Activated naive CD8-positive, alpha-beta T cell treated with anti-CD3 and anti-CD28 coated beads, Interleukin-2, amount 10 ng/mL, durations not matched to agents 7 days and 5 days (primary cell): ENCODE measurements around the gene C6orf89. TPM values are rescaled to one million over a fixed set of nuclear protein-coding genes. Genes with fewer than 3 reads are reported as not detected.

ENCODE experiments used
- ATAC-seq: fragments of 150-1000 bp; cut with Tn5 transposase; one replicate; pipeline ENCODE4 v1.10.0; 2021; ENCODE audit warnings: low read depth, moderate library complexity
- POLR2A ChIA-PET: fragments of 350-600 bp; sonication (Branson Sonifier 250); formaldehyde crosslinking; loops from one replicate; lab custom pipeline; 2021; ENCODE audit warnings: antibody characterized with exemption; lab: Charles Lee
- DNase-seq: peaks from one replicate; pipeline ENCODE4 v3.0.0; 2021
- H3K27ac Mint-ChIP-seq: one replicate; pipeline ENCODE4 v1.8.0; 2022; ENCODE audit warnings: mild to moderate bottlenecking, mixed read lengths
- H3K27me3 Mint-ChIP-seq: one replicate; pipeline ENCODE4 v1.8.0; 2022; ENCODE audit warnings: mild to moderate bottlenecking, moderate library complexity, mixed read lengths
- H3K36me3 Mint-ChIP-seq: one replicate; pipeline ENCODE4 v1.8.0; 2021; ENCODE audit warnings: mild to moderate bottlenecking, mixed read lengths
- H3K4me1 Mint-ChIP-seq: one replicate; pipeline ENCODE4 v1.8.0; 2021; ENCODE audit warnings: mixed read lengths
- H3K4me3 Mint-ChIP-seq: one replicate; pipeline ENCODE4 v1.8.0; 2022; ENCODE audit warnings: mild to moderate bottlenecking, moderate library complexity, mixed read lengths
- H3K9me3 Mint-ChIP-seq: one replicate; pipeline ENCODE4 v1.8.0; 2021; ENCODE audit warnings: mixed read lengths
- total RNA-seq, 2 experiments: library from RNA; stranded (reverse); gene quantifications; one replicate each; pipeline ENCODE4 v1.2.3, GENCODE V29; 2021

The C6orf89 gene
- total RNA-seq, 2 experiments from 2014 or later, result 45.3 to 46.0 TPM

DNA sequence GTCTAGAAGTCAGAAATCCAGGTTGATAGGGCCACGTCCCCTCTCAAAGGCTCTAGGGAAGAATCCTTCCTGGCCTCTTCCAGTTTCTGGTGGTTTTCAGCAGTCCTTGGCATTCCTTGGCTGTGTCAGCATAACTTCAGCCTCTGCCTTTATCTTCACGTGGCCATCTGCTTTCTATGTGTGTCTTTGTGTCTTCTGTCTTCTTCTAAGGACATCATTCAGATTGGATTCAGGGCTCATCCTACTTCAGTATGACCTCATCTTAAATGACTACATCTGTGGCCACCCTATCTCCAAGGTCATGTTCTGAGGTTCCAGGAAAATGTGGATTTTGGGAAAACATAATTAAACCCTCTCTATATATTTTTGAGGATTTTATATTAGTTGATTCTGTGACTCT, 23.0 kb downstream of the C6orf89 start:
- no peak for DNase-seq
- peaks cover 29% of the 10 kb centered on the region for H3K4me1 Mint-ChIP-seq
- POLR2A ChIA-PET, result no interaction called here

GRCh38 chr6:36912030-36912454, 26.3 kb downstream of the C6orf89 start:
- POLR2A ChIA-PET, result interaction anchor here (0.6 to 1.8 kb wide), 5 partner anchors 25 to 143 kb away, joined by 3 to 4 read pairs (median 3); partner anchors contain the start of gene PI16
- H3K36me3 Mint-ChIP-seq, result peaks cover 29% of the 10 kb centered on the region
- peaks cover 32% of the 10 kb centered on the region for H3K4me1 Mint-ChIP-seq
- peak overlapping the region; percentile 86 for H3K27ac Mint-ChIP-seq
- no peaks in the 10 kb centered on the region for H3K9me3 Mint-ChIP-seq
- DNase-seq (no peak), ATAC-seq (peak; percentile 38)
- H3K27me3 Mint-ChIP-seq, result no peaks in the 10 kb centered on the region
- peak overlapping the region; percentile 84 for H3K4me3 Mint-ChIP-seq

More for the DNA sequence above, 23.0 kb downstream of the C6orf89 start:
- Mint-ChIP-seq H3K36me3 (peaks cover 25% of the 10 kb centered on the region), H3K4me3 (no peak overlapping the region), H3K27me3 (no peaks in the 10 kb centered on the region), H3K27ac (no peak overlapping the region), H3K9me3 (no peaks in the 10 kb centered on the region)
- ATAC-seq, result no peak

GRCh38 chr6:36912586-36912985, 26.8 kb downstream of the C6orf89 start:
- Mint-ChIP-seq H3K27me3 (no peaks in the 10 kb centered on the region), H3K4me1 (peaks cover 32% of the 10 kb centered on the region), H3K27ac (peak overlapping the region; percentile 86), H3K36me3 (peaks cover 29% of the 10 kb centered on the region), H3K4me3 (peak overlapping the region; percentile 84), H3K9me3 (no peaks in the 10 kb centered on the region)
- DNase-seq, result peak; percentile 44
- POLR2A ChIA-PET, result interaction anchor here (0.6 to 1.8 kb wide), 6 partner anchors 25 to 143 kb away, joined by 3 to 4 read pairs (median 3); partner anchors contain the start of genes MTCH1 and PI16
- ATAC-seq, result peak; percentile 89

GRCh38 chr6:36913082-36913481, 27.3 kb downstream of the C6orf89 start:
- Mint-ChIP-seq H3K4me1 (peaks cover 31% of the 10 kb centered on the region), H3K27me3 (no peaks in the 10 kb centered on the region), H3K36me3 (peaks cover 29% of the 10 kb centered on the region), H3K27ac (peak overlapping the region; percentile 86), H3K4me3 (peak overlapping the region; percentile 84), H3K9me3 (no peaks in the 10 kb centered on the region)
- ATAC-seq, result no peak
- DNase-seq, result no peak
- POLR2A ChIA-PET, result interaction anchor here (0.8 to 1.8 kb wide), 5 partner anchors 13 to 105 kb away, joined by 3 to 4 read pairs (median 3); partner anchors contain the start of gene MTCH1

DNA sequence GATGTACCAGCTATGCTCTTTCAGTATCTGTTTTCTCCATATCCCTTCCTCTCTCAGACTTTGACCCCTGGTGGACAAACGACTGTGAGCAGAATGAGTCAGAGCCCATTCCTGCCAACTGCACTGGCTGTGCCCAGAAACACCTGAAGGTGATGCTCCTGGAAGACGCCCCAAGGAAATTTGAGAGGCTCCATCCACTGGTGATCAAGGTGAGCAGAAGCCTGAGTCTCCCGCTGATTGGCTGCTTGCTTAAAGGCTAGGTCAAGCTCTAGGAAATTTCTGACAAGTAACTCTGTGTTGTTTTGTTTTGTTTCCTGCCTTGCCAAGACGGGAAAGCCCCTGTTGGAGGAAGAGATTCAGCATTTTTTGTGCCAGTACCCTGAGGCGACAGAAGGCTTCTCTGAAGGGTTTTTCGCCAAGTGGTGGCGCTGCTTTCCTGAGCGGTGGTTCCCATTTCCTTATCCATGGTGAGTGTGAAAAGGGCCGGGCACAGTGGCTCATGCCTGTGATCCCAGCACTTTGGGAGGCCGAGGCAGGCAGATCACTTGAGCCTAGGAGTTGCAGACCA, 28.6 kb downstream of the C6orf89 start:
- H3K27me3 Mint-ChIP-seq, result no peaks in the 10 kb centered on the region
- peaks cover 30% of the 10 kb centered on the region for H3K4me1 Mint-ChIP-seq
- H3K36me3 Mint-ChIP-seq, result peaks cover 29% of the 10 kb centered on the region
- ATAC-seq (no peak), DNase-seq (no peak)
- H3K9me3 Mint-ChIP-seq, result no peaks in the 10 kb centered on the region
- POLR2A ChIA-PET, result interaction anchor here (1.1 kb wide), 1 partner anchor 12 kb away, joined by 3 read pairs; no protein-coding TSS in a partner anchor
- no peak overlapping the region for H3K4me3 Mint-ChIP-seq
- peak overlapping the region; percentile 7 for H3K27ac Mint-ChIP-seq

DNA sequence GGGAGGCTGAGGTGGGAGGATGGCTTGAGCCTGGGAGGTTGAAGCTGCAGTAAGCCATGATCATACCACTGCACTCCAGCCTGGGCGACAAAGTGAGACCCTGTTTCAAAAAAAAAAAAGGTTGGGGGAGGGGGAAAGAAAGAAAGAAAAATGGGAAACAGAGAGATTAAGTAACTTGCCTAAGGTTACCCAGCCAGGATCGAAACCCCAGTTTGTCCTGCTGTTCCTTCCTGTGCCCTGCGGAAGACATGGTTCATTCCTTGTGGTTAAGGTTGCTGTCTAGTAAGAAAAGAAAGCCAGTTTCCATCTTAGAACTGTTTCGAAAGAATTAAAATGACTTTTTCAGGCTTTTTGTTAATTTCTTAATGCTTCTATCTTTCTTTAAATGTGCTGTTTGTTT, 29.8 kb downstream of the C6orf89 start:
- Mint-ChIP-seq H3K4me1 (peaks cover 30% of the 10 kb centered on the region), H3K27ac (no peak overlapping the region), H3K27me3 (no peaks in the 10 kb centered on the region), H3K4me3 (no peak overlapping the region), H3K36me3 (peaks cover 30% of the 10 kb centered on the region), H3K9me3 (no peaks in the 10 kb centered on the region)
- POLR2A ChIA-PET, result interaction anchor here (1.1 kb wide), 1 partner anchor 261 kb away, joined by 3 read pairs; no protein-coding TSS in a partner anchor
- DNase-seq (no peak), ATAC-seq (no peak)

- POLR2A ChIA-PET, result interaction anchor here (1.1 kb wide), 1 partner anchor 260 kb away, joined by 3 read pairs; no protein-coding TSS in a partner anchor
Measured at GRCh38 chr6:36916126-36916525, 30.4 kb downstream of the C6orf89 start.

DNA sequence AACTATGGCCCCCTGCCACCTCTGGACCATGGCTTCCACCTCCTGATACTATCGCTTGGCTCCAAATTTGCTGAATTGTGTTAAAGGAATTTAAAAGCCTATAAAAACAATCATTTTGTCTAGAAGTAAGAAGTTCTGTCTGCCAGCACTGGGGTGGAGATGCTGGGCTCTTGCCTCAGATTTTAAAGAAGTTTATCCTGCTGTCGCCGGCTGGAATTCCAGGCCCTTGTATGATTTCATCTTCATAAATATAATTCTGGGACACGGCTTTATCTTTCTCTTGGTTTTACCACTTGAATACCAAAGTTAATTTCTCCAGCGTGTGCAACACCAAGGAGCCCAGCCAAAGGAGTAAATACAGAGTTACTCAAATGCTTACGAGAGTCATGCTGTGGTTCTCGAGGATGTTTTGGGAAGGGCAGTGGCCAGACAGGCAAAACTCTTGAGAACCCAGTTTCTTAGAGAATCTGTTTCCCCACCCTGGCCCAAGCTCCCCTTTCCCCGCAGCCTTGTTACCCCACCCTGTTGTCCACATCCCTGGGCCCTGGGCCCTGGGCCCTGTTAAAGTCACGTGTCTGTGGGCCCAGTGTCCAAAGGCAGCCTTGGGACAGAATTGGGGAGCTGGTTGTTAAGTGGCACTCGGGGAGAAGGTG, 31.9 kb downstream of the C6orf89 start:
- ATAC-seq, result no peak
- Mint-ChIP-seq H3K36me3 (peaks cover 25% of the 10 kb centered on the region), H3K27ac (no peak overlapping the region)

More at GRCh38 chr6:36916126-36916525, 30.4 kb downstream of the C6orf89 start:
- DNase-seq (no peak), ATAC-seq (no peak)
- H3K9me3 Mint-ChIP-seq, result no peaks in the 10 kb centered on the region
- peaks cover 31% of the 10 kb centered on the region for H3K36me3 Mint-ChIP-seq
- no peak overlapping the region for H3K4me3 Mint-ChIP-seq
- peak overlapping the region; percentile 8 for H3K27ac Mint-ChIP-seq
- H3K27me3 Mint-ChIP-seq, result no peaks in the 10 kb centered on the region
- H3K4me1 Mint-ChIP-seq, result peaks cover 26% of the 10 kb centered on the region

GRCh38 chr6:36920049-36920448, 34.3 kb downstream of the C6orf89 start:
- Mint-ChIP-seq H3K4me3 (no peak overlapping the region), H3K27me3 (no peaks in the 10 kb centered on the region), H3K9me3 (no peaks in the 10 kb centered on the region), H3K27ac (no peak overlapping the region), H3K4me1 (peaks cover 7% of the 10 kb centered on the region), H3K36me3 (peaks cover 15% of the 10 kb centered on the region)
- POLR2A ChIA-PET, result no interaction called here
- ATAC-seq (no peak), DNase-seq (no peak)

More for the DNA sequence above, 31.9 kb downstream of the C6orf89 start:
- no peak overlapping the region for H3K4me3 Mint-ChIP-seq
- DNase-seq, result no peak
- H3K4me1 Mint-ChIP-seq, result peaks cover 14% of the 10 kb centered on the region
- POLR2A ChIA-PET, result no interaction called here
- no peaks in the 10 kb centered on the region for H3K9me3 Mint-ChIP-seq
- H3K27me3 Mint-ChIP-seq, result no peaks in the 10 kb centered on the region

DNA sequence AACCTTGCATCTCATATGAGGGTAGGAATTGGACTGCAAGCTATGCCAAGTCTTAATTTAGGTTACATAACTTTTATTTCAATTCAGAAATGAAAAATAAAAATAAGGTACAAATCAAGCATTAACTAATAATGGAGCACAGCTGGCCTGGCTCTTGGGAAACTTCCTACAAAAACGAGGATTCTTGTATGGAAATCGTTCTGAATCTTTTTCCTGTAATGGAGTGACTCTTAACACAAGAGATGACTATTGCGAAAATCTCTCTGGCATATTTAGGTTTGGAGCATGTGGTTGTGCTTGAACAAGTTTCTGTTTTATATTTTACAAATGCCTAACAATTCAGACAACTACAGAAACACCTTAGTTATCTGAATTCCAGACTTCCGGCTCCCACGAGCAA, 34.8 kb downstream of the C6orf89 start:
- Mint-ChIP-seq H3K36me3 (peaks cover 15% of the 10 kb centered on the region), H3K27ac (no peak overlapping the region), H3K4me1 (peaks cover 12% of the 10 kb centered on the region), H3K27me3 (no peaks in the 10 kb centered on the region), H3K4me3 (no peak overlapping the region), H3K9me3 (no peaks in the 10 kb centered on the region)
- DNase-seq, result no peak
- POLR2A ChIA-PET, result no interaction called here
- no peak for ATAC-seq

DNA sequence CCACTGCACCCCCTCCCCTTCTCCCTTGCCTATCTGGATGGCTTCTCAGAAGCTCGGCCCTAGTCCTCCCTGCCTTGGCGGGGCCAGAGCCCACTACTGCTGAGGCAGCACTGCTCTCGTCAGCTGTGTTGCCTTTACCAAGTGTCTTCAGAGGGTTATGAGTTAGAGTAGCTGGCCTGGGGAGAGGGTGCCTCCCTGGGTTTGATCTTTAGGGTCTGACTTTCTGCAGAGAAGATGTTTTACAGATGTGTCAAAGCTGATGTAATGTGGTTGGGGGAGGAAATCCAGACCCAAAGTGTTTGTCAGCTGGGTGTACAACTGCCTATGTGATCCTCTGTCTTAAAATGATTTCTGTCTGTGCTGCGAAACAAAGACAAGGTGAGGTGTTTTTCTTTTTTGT, 38.4 kb downstream of the C6orf89 start:
- peak overlapping the region; percentile 3 for H3K27ac Mint-ChIP-seq
- peaks cover 17% of the 10 kb centered on the region for H3K4me1 Mint-ChIP-seq
- no peaks in the 10 kb centered on the region for H3K9me3 Mint-ChIP-seq
- ATAC-seq, result peak; percentile 65
- no peak for DNase-seq
- no peak overlapping the region for H3K4me3 Mint-ChIP-seq
- H3K27me3 Mint-ChIP-seq, result no peaks in the 10 kb centered on the region
- H3K36me3 Mint-ChIP-seq, result peaks cover 12% of the 10 kb centered on the region
- POLR2A ChIA-PET, result interaction anchor here (1.2 to 1.4 kb wide), 2 partner anchors 13 to 62 kb away, joined by 3 read pairs; partner anchors contain the start of gene MTCH1

DNA sequence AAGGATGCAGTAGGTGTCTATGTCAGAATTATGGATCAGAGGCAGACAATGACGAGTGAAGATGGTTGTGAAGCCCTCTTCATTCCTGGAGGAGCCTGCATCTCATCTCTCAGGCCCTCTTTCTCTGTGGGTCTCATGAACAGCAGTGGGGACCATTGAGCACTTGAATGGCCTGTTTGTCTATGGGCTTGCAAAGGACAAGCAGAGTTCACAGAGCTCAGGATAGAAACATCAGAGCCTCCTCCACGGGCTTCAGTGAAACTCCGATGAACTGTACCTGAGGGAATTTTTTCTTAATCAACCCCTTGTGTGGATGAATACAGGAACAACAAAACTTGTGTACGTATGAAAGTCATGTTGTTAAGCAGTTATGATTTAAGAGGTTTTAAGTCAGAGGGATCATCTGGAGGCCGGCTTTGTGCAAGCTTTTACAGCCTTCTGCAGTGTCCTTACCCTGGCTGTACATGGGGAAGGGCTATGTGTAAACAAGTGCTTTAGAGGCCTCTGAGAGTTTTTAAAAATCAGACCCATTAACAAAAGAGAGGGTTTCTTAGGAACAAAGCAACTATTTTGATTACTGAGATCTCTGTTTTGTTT, 39.1 kb downstream of the C6orf89 start:
- POLR2A ChIA-PET, result interaction anchor here (1.2 to 1.4 kb wide), 2 partner anchors 12 to 61 kb away, joined by 3 to 4 read pairs; partner anchors contain the start of gene MTCH1
- H3K4me3 Mint-ChIP-seq, result no peak overlapping the region
- no peaks in the 10 kb centered on the region for H3K9me3 Mint-ChIP-seq
- peaks cover 10% of the 10 kb centered on the region for H3K36me3 Mint-ChIP-seq
- ATAC-seq, result no peak
- H3K4me1 Mint-ChIP-seq, result peaks cover 17% of the 10 kb centered on the region
- no peaks in the 10 kb centered on the region for H3K27me3 Mint-ChIP-seq
- no peak for DNase-seq
- H3K27ac Mint-ChIP-seq, result no peak overlapping the region

- POLR2A ChIA-PET, result interaction anchor here (0.6 to 1.2 kb wide), 3 partner anchors 12 to 60 kb away, joined by 3 to 4 read pairs (median 3); partner anchors contain the start of gene MTCH1
- Mint-ChIP-seq H3K9me3 (no peaks in the 10 kb centered on the region), H3K27ac (no peak overlapping the region), H3K36me3 (peaks cover 9% of the 10 kb centered on the region), H3K27me3 (no peaks in the 10 kb centered on the region), H3K4me1 (peaks cover 17% of the 10 kb centered on the region), H3K4me3 (peak overlapping the region; percentile 5)
- peak; percentile 52 for ATAC-seq
- no peak for DNase-seq
Measured at GRCh38 chr6:36925809-36926208, 40.1 kb downstream of the C6orf89 start.
